CD4-positive, alpha-beta memory T cell (primary cell): ENCODE data around the gene AMBN. TPM values are rescaled to one million over a fixed set of nuclear protein-coding genes. Genes with fewer than 3 reads are reported as not detected.

ENCODE experiments used
- CTCF ChIA-PET: fragments of 350-600 bp; sonication (Branson Sonifier 250); formaldehyde crosslinking; loops from one replicate; lab custom pipeline; 2021; ENCODE audit warnings: inconsistent platforms; ENCODE audit not compliant: partially characterized antibody; lab: Charles Lee
- POLR2A ChIA-PET: fragments of 350-600 bp; sonication (Branson Sonifier 250); formaldehyde crosslinking; loops from one replicate; lab custom pipeline; 2021; ENCODE audit not compliant: partially characterized antibody; lab: Charles Lee
- DNase-seq, 5 donors: peaks; one replicate each; pipeline versions ENCODE4 v3.0.0 to v3.0.0-alpha.2; 2020 to 2022; ENCODE audit warnings: mixed read lengths in 1 of 5
- H3K27ac ChIP-seq: one replicate; pipeline ENCODE4 v1.7.0; 2013; ENCODE audit warnings: low read depth, low read length
- H3K27me3 ChIP-seq: 2 replicates; pipeline ENCODE4 v1.7.0; 2013; ENCODE audit warnings: mild to moderate bottlenecking, low read length, moderate library complexity; ENCODE audit not compliant: insufficient read depth
- H3K36me3 ChIP-seq: 2 replicates; pipeline ENCODE4 v1.7.0; 2013; ENCODE audit warnings: mild to moderate bottlenecking, low read length, moderate library complexity; ENCODE audit not compliant: insufficient read depth
- H3K4me1 ChIP-seq: 2 replicates; pipeline ENCODE4 v1.7.0; 2013; ENCODE audit warnings: mild to moderate bottlenecking, low read length, moderate library complexity; ENCODE audit not compliant: insufficient read depth
- H3K4me3 ChIP-seq, 2 donors: one replicate each; pipeline ENCODE4 v1.7.0; 2013; ENCODE audit warnings: low read length in 2 of 2, mild to moderate bottlenecking in 1 of 2
- H3K9me3 ChIP-seq, 2 donors: one replicate each; pipeline ENCODE4 v1.7.0; 2013; ENCODE audit warnings: low read length in 2 of 2, control low read depth in 1 of 2; ENCODE audit not compliant: control insufficient read depth in 1 of 2
- H3K27ac Mint-ChIP-seq, 7 donors: one replicate each; pipeline ENCODE4 v1.8.0; 2020 to 2021; ENCODE audit warnings: mixed read lengths in 7 of 7, mild to moderate bottlenecking in 6 of 7, inconsistent platforms in 3 of 7, moderate library complexity in 3 of 7
- H3K27me3 Mint-ChIP-seq, 2 donors: one replicate each; pipeline ENCODE4 v1.8.0; 2020 to 2021; ENCODE audit warnings: mixed read lengths in 2 of 2
- H3K36me3 Mint-ChIP-seq, 2 donors: one replicate each; pipeline ENCODE4 v1.8.0; 2020 to 2021; ENCODE audit warnings: mixed read lengths in 2 of 2, inconsistent platforms in 1 of 2, mild to moderate bottlenecking in 1 of 2
- H3K4me1 Mint-ChIP-seq, 4 donors: one replicate each; pipeline ENCODE4 v1.8.0; 2020 to 2021; ENCODE audit warnings: mixed read lengths in 4 of 4, mild to moderate bottlenecking in 1 of 4
- H3K4me3 Mint-ChIP-seq, 8 donors: one replicate each; pipeline ENCODE4 v1.8.0; 2020 to 2021; ENCODE audit warnings: mixed read lengths in 8 of 8, mild to moderate bottlenecking in 7 of 8, moderate library complexity in 6 of 8, inconsistent platforms in 3 of 8
- H3K9me3 Mint-ChIP-seq, 8 donors: one replicate each; pipeline ENCODE4 v1.8.0; 2020 to 2021; ENCODE audit warnings: mixed read lengths in 8 of 8, mild to moderate bottlenecking in 5 of 8, inconsistent platforms in 3 of 8, moderate library complexity in 1 of 8
- intact Hi-C: fragments of 100-400 bp; cut with micrococcal nuclease; formaldehyde crosslinking; loops from one replicate; pipeline ENCODE4 v1.15.1; 2023
- polyA plus RNA-seq, 2 donors: library from polyadenylated mRNA; unstranded; fragments of 300-500 nt; fragmentation: Illumina TruSeq; gene quantifications; one replicate each; pipeline ENCODE4 v1.2.3, GENCODE V29; 2021
- total RNA-seq, 2 experiments: library from RNA; stranded (reverse); gene quantifications; one replicate each; pipeline ENCODE4 v1.2.3, GENCODE V29; 2021

The AMBN gene
- total and polyA plus RNA-seq, 4 experiments from 2014 or later = not detected

- no peaks in the 10 kb centered on the region for H3K36me3 Mint-ChIP-seq
- Histone ChIP-seq H3K36me3 (no peaks in the 10 kb centered on the region), H3K9me3 (no peaks in the 10 kb centered on the region), H3K4me1 (no peaks in the 10 kb centered on the region), H3K4me3 (no peak overlapping the region), H3K27ac (no peak overlapping the region), H3K27me3 (no peaks in the 10 kb centered on the region)
- intact Hi-C loops = no loop called here
- H3K4me3 Mint-ChIP-seq = no peak overlapping the region
- DNase-seq = no peak
- H3K9me3 Mint-ChIP-seq = peaks cover 0 to 3% (median 0%) of the 10 kb centered on the region in 8 donors
- ChIA-PET CTCF (interaction anchor here (1.7 kb wide), 1 partner anchor 11 kb away, joined by 5 read pairs; no protein-coding TSS in a partner anchor), POLR2A (no interaction called here)
- H3K27ac Mint-ChIP-seq = no peak overlapping the region
- H3K27me3 Mint-ChIP-seq = peaks cover 3 to 6% of the 10 kb centered on the region in 2 donors
- no peaks in the 10 kb centered on the region for H3K4me1 Mint-ChIP-seq
Observed at GRCh38 chr4:70570796-70571195, 21.3 kb upstream of the AMBN start.

GRCh38 chr4:70571772-70572171 lies 20.3 kb upstream of the AMBN start:
- H3K4me3 Mint-ChIP-seq = no peak overlapping the region
- H3K4me1 Mint-ChIP-seq = no peaks in the 10 kb centered on the region
- Histone ChIP-seq H3K9me3 (no peaks in the 10 kb centered on the region), H3K27me3 (no peaks in the 10 kb centered on the region), H3K4me1 (no peaks in the 10 kb centered on the region), H3K36me3 (no peaks in the 10 kb centered on the region), H3K4me3 (no peak overlapping the region), H3K27ac (no peak overlapping the region)
- H3K9me3 Mint-ChIP-seq = peaks cover 0 to 4% (median 0%) of the 10 kb centered on the region in 8 donors
- no peak overlapping the region for H3K27ac Mint-ChIP-seq
- DNase-seq = no peak
- intact Hi-C loops = no loop called here
- no peaks in the 10 kb centered on the region for H3K36me3 Mint-ChIP-seq
- ChIA-PET CTCF (no interaction called here), POLR2A (no interaction called here)
- peaks cover 3 to 8% of the 10 kb centered on the region in 2 donors for H3K27me3 Mint-ChIP-seq

- no peaks in the 10 kb centered on the region for H3K4me1 ChIP-seq
- H3K27ac Mint-ChIP-seq = no peak overlapping the region
- peaks cover 0 to 4% (median 0%) of the 10 kb centered on the region in 8 donors for H3K9me3 Mint-ChIP-seq
- CTCF ChIA-PET = no interaction called here
- H3K27ac ChIP-seq = no peak overlapping the region
- H3K4me1 Mint-ChIP-seq = no peaks in the 10 kb centered on the region
- no peaks in the 10 kb centered on the region for H3K27me3 ChIP-seq
- H3K36me3 ChIP-seq = no peaks in the 10 kb centered on the region
- peaks cover 1 to 3% of the 10 kb centered on the region in 2 donors for H3K27me3 Mint-ChIP-seq
- DNase-seq = no peak
- no peaks in the 10 kb centered on the region for H3K36me3 Mint-ChIP-seq
- intact Hi-C loops = no loop called here
- H3K4me3 ChIP-seq = no peak overlapping the region
- POLR2A ChIA-PET = no interaction called here
- no peaks in the 10 kb centered on the region for H3K9me3 ChIP-seq
- H3K4me3 Mint-ChIP-seq = no peak overlapping the region
Observed at GRCh38 chr4:70575964-70576363, 16.1 kb upstream of the AMBN start.

GRCh38 chr4:70577220-70577927 lies 14.7 kb upstream of the AMBN start:
- no peaks in the 10 kb centered on the region for H3K4me1 Mint-ChIP-seq
- no peaks in the 10 kb centered on the region for H3K36me3 ChIP-seq
- no peak for DNase-seq
- no peaks in the 10 kb centered on the region for H3K27me3 ChIP-seq
- H3K9me3 ChIP-seq = no peaks in the 10 kb centered on the region
- no peaks in the 10 kb centered on the region for H3K36me3 Mint-ChIP-seq
- POLR2A ChIA-PET = no interaction called here
- no peak overlapping the region for H3K27ac ChIP-seq
- peaks cover 0 to 4% (median 0%) of the 10 kb centered on the region in 8 donors for H3K9me3 Mint-ChIP-seq
- H3K27ac Mint-ChIP-seq = no peak overlapping the region
- no peak overlapping the region for H3K4me3 ChIP-seq
- no peaks in the 10 kb centered on the region for H3K4me1 ChIP-seq
- intact Hi-C loops = no loop called here
- CTCF ChIA-PET = no interaction called here
- H3K27me3 Mint-ChIP-seq = peaks cover 1 to 2% of the 10 kb centered on the region in 2 donors
- no peak overlapping the region for H3K4me3 Mint-ChIP-seq

GRCh38 chr4:70581980-70582379 lies 10.1 kb upstream of the AMBN start:
- no peak overlapping the region for H3K4me3 ChIP-seq
- Mint-ChIP-seq H3K27ac (no peak overlapping the region), H3K27me3 (peaks cover 1% of the 10 kb centered on the region in 2 donors), H3K9me3 (no peaks in the 10 kb centered on the region), H3K36me3 (no peaks in the 10 kb centered on the region), H3K4me1 (no peaks in the 10 kb centered on the region), H3K4me3 (no peak overlapping the region)
- DNase-seq = no peak
- intact Hi-C loops = no loop called here
- H3K4me1 ChIP-seq = no peaks in the 10 kb centered on the region
- H3K27me3 ChIP-seq = no peaks in the 10 kb centered on the region
- POLR2A ChIA-PET = no interaction called here
- H3K9me3 ChIP-seq = no peaks in the 10 kb centered on the region
- CTCF ChIA-PET = no interaction called here
- H3K27ac ChIP-seq = no peak overlapping the region
- no peaks in the 10 kb centered on the region for H3K36me3 ChIP-seq

- ChIA-PET CTCF (no interaction called here), POLR2A (no interaction called here)
- H3K9me3 Mint-ChIP-seq = no peaks in the 10 kb centered on the region
- no peak overlapping the region for H3K27ac Mint-ChIP-seq
- Histone ChIP-seq H3K4me1 (no peaks in the 10 kb centered on the region), H3K27ac (no peak overlapping the region), H3K27me3 (no peaks in the 10 kb centered on the region), H3K36me3 (no peaks in the 10 kb centered on the region), H3K9me3 (no peaks in the 10 kb centered on the region), H3K4me3 (no peak overlapping the region)
- peaks cover 0 to 1% of the 10 kb centered on the region in 2 donors for H3K27me3 Mint-ChIP-seq
- H3K36me3 Mint-ChIP-seq = no peaks in the 10 kb centered on the region
- no peak for DNase-seq
- no peak overlapping the region for H3K4me3 Mint-ChIP-seq
- H3K4me1 Mint-ChIP-seq = no peaks in the 10 kb centered on the region
- intact Hi-C loops = no loop called here
Observed at GRCh38 chr4:70583952-70584834, 7.9 kb upstream of the AMBN start.

GRCh38 chr4:70586841-70587240 lies 5.2 kb upstream of the AMBN start:
- no peak overlapping the region for H3K4me3 Mint-ChIP-seq
- POLR2A ChIA-PET = no interaction called here
- H3K4me1 Mint-ChIP-seq = no peaks in the 10 kb centered on the region
- intact Hi-C loops = no loop called here
- H3K27me3 ChIP-seq = no peaks in the 10 kb centered on the region
- H3K4me3 ChIP-seq = no peak overlapping the region
- DNase-seq = no peak
- CTCF ChIA-PET = no interaction called here
- H3K4me1 ChIP-seq = no peaks in the 10 kb centered on the region
- no peaks in the 10 kb centered on the region for H3K36me3 ChIP-seq
- H3K27ac ChIP-seq = no peak overlapping the region
- no peak overlapping the region for H3K27ac Mint-ChIP-seq
- H3K36me3 Mint-ChIP-seq = no peaks in the 10 kb centered on the region
- no peaks in the 10 kb centered on the region for H3K9me3 ChIP-seq
- H3K9me3 Mint-ChIP-seq = no peaks in the 10 kb centered on the region
- H3K27me3 Mint-ChIP-seq = peaks cover 0 to 4% of the 10 kb centered on the region in 2 donors
